GM18519 (cell line): Measurements from ENCODE around the gene PLEKHD1.

Source experiments
- ATAC-seq: cut with Tn5 transposase; IDR thresholded peaks from one replicate; pipeline ENCODE4 v1.9.1; 2021; ENCODE audit warnings: mild to moderate bottlenecking, moderate library complexity; ENCODE audit not compliant: unreplicated experiment, low FRiP score

PLEKHD1 gene

GRCh38 chr14:69574263-69574953 lies 89.9 kb downstream of the PLEKHD1 start, which contains the start of gene CCDC177:
CCDC177 (minus strand) TSS chr14:69574871; CDS start chr14:69573622, 1,249 bp downstream.
- ATAC-seq, result no peak

GRCh38 chr14:69574954-69575295 lies 90.4 kb downstream of the PLEKHD1 start:
- no peak for ATAC-seq

GRCh38 chr14:69579476-69579875 lies 94.9 kb downstream of the PLEKHD1 start:
- ATAC-seq, result no peak

GRCh38 chr14:69580009-69580577 lies 95.6 kb downstream of the PLEKHD1 start:
- no peak for ATAC-seq
